DND-41 (cell line): ENCODE measurements around the gene GPR137B.
"Not testable (repeated sequence)": the region's sequence is repeated elsewhere in the genome, so short reads cannot be mapped to it uniquely, and the experiment has no call there.

Experiments used
- ATAC-seq: fragments of 200-7000 bp; cut with Tn5 transposase; 3 replicates; pipeline ENCODE4 v1.9.1; 2021; ENCODE audit warnings: low read depth; ENCODE audit not compliant: insufficient read depth
- DNase-seq: peaks from one replicate; pipeline ENCODE4 v3.0.0-alpha.2; 2020
- H2AFZ ChIP-seq: 2 replicates; pipeline ENCODE4 v1.6.0; 2012; ENCODE audit warnings: low read depth, low read length
- H3K27ac ChIP-seq: 2 replicates; pipeline ENCODE4 v1.5.1; 2012; ENCODE audit warnings: low read length, inconsistent platforms
- H3K27me3 ChIP-seq: fragments of 200-600 bp; sonication (generic); 2 replicates; pipeline ENCODE4 v1.6.0; 2012; ENCODE audit warnings: low read length, mild to moderate bottlenecking, inconsistent platforms; ENCODE audit not compliant: insufficient read depth, poor library complexity
- H3K36me3 ChIP-seq: 2 replicates; pipeline ENCODE4 v1.5.1; 2012; ENCODE audit warnings: low read length, inconsistent platforms; ENCODE audit not compliant: insufficient read depth
- H3K4me1 ChIP-seq: 2 replicates; pipeline ENCODE4 v1.5.1; 2012; ENCODE audit warnings: mild to moderate bottlenecking, low read length; ENCODE audit not compliant: insufficient read depth
- H3K4me2 ChIP-seq: 2 replicates; pipeline ENCODE4 v1.6.0; 2012; ENCODE audit warnings: mild to moderate bottlenecking, moderate library complexity, low read length, inconsistent platforms; ENCODE audit not compliant: insufficient read depth
- H3K4me3 ChIP-seq, 2 experiments: fragments of 200-600 bp in 1 of 2; shearing (Covaris generic) in 1 of 2; 2 replicates each; pipeline ENCODE4 v1.5.1; 2012 to 2016; ENCODE audit warnings: inconsistent platforms in 2 of 2, low read length in 2 of 2, mild to moderate bottlenecking in 2 of 2, low read depth in 1 of 2, moderate library complexity in 1 of 2
- H3K79me2 ChIP-seq: 2 replicates; pipeline ENCODE4 v1.6.0; 2012; ENCODE audit warnings: low read length, inconsistent platforms; ENCODE audit not compliant: insufficient read depth
- H3K9ac ChIP-seq: 2 replicates; pipeline ENCODE4 v1.6.0; 2012; ENCODE audit warnings: low read depth, mild to moderate bottlenecking, inconsistent platforms, low read length, moderate library complexity
- H3K9me3 ChIP-seq: 2 replicates; pipeline ENCODE4 v1.5.1; 2012; ENCODE audit warnings: low read length, moderate library complexity, mild to moderate bottlenecking, inconsistent platforms; ENCODE audit not compliant: insufficient read depth, severe bottlenecking
- H4K20me1 ChIP-seq: 2 replicates; pipeline ENCODE4 v1.6.0; 2012; ENCODE audit warnings: low read length; ENCODE audit not compliant: insufficient read depth
- EZH2 ChIP-seq: IDR thresholded peaks from 3 replicates; pipeline ENCODE4 v1.6.1; 2012; ENCODE audit warnings: borderline replicate concordance, low read depth, mild to moderate bottlenecking, moderate library complexity, low read length, inconsistent platforms; ENCODE audit not compliant: severe bottlenecking
- TF ChIP-seq, protein P1 (sequence below): IDR thresholded peaks from 2 replicates; pipeline ENCODE4 v1.5.1; 2012; ENCODE audit warnings: borderline replicate concordance, low read length, moderate library complexity, mild to moderate bottlenecking; ENCODE audit not compliant: poor library complexity, severe bottlenecking; ENCODE audit errors: extremely low read depth

Gene GPR137B

DNA sequence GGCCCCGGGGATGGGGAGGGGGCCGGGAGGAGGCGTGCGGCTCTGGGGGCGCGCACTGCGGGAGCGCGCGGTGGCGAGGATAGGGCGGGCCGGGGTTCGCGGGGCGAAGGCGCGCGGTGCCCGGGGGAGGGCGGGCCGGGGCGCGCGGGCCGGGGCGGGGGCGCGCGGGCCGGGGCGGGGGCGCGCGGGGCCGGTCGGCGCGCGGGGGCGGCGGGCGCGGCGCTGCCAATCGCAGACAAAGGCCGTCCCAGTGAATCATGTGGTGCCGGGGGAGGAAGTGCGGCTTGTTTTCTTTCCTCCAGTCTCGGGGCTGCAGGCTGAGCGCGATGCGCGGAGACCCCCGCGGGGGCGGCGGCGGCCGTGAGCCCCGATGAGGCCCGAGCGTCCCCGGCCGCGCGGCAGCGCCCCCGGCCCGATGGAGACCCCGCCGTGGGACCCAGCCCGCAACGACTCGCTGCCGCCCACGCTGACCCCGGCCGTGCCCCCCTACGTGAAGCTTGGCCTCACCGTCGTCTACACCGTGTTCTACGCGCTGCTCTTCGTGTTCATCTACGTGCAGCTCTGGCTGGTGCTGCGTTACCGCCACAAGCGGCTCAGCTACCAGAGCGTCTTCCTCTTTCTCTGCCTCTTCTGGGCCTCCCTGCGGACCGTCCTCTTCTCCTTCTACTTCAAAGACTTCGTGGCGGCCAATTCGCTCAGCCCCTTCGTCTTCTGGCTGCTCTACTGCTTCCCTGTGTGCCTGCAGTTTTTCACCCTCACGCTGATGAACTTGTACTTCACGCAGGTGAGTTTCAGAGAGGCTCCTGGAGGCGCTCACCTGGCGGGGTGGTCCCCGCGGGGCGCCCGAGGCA, at the start of gene GPR137B:
TSS of gene GPR137B (plus strand) at position 287 of the 851 bp plus-strand sequence. CDS start at position 371, 84 bp downstream.
- Histone ChIP-seq H3K4me2 (peak within 1 kb of the TSS; percentile 97), H3K4me1 (peaks cover 31% of the 10 kb centered on the region), H3K9ac (peak within 1 kb of the TSS; percentile 80), H3K36me3 (no peaks in the 10 kb centered on the region; the same call in 1 of the 2 replicates), H3K4me3 (peak within 1 kb of the TSS; percentile 85 to 96), H3K27me3 (peaks cover 26% of the 10 kb centered on the region), H3K79me2 (peaks cover 42% of the 10 kb centered on the region), H3K9me3 (no peaks in the 10 kb centered on the region), H2AFZ (peak within 1 kb of the TSS; percentile 88), H3K27ac (peak within 1 kb of the TSS; percentile 75), H4K20me1 (peaks cover 23% of the 10 kb centered on the region)
- no peak for TF ChIP-seq EZH2
- TF ChIP-seq, protein P1, sequence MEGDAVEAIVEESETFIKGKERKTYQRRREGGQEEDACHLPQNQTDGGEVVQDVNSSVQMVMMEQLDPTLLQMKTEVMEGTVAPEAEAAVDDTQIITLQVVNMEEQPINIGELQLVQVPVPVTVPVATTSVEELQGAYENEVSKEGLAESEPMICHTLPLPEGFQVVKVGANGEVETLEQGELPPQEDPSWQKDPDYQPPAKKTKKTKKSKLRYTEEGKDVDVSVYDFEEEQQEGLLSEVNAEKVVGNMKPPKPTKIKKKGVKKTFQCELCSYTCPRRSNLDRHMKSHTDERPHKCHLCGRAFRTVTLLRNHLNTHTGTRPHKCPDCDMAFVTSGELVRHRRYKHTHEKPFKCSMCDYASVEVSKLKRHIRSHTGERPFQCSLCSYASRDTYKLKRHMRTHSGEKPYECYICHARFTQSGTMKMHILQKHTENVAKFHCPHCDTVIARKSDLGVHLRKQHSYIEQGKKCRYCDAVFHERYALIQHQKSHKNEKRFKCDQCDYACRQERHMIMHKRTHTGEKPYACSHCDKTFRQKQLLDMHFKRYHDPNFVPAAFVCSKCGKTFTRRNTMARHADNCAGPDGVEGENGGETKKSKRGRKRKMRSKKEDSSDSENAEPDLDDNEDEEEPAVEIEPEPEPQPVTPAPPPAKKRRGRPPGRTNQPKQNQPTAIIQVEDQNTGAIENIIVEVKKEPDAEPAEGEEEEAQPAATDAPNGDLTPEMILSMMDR: no peak
- peak; percentile 80 for DNase-seq
- ATAC-seq: peak; percentile 83

DNA sequence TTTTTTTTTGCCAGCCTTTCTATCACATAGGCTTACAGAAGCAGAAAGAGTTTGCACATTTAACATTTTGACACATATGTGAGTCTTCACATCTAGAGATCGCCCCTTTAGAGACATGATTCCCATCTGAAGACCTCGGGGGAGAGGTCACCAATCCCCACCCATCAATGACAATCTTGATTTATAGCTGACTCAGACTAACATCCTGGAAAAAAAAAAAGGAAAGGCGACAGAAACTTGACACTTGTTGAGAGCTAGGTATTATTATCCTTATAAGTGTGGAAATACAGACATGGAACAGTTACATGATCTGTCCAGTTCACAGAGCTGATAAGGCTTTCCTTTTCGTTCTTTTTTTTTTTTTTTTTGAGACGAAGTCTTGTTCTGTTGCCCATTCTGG, 49.4 kb upstream of the GPR137B start:
- no peaks in the 10 kb centered on the region for H3K4me1 ChIP-seq
- DNase-seq (no peak), ATAC-seq (no peak)
- no peaks in the 10 kb centered on the region for H3K27me3 ChIP-seq
- H4K20me1 ChIP-seq: no peaks in the 10 kb centered on the region
- H3K36me3 ChIP-seq: no peaks in the 10 kb centered on the region
- H3K27ac ChIP-seq: no peak overlapping the region
- no peak overlapping the region for H3K9ac ChIP-seq
- no peaks in the 10 kb centered on the region for H3K79me2 ChIP-seq
- H3K4me3 ChIP-seq: no peak overlapping the region
- H3K4me2 ChIP-seq: no peak overlapping the region
- no peak overlapping the region for H2AFZ ChIP-seq
- H3K9me3 ChIP-seq: peaks cover 8% of the 10 kb centered on the region
- TF ChIP-seq EZH2: no peak
- TF ChIP-seq, protein P1: no peak

GRCh38 chr1:236095705-236096520, 46.4 kb upstream of the GPR137B start:
- Histone ChIP-seq H3K27me3 (peaks cover 2% of the 10 kb centered on the region), H3K79me2 (no peaks in the 10 kb centered on the region), H3K4me1 (no peaks in the 10 kb centered on the region), H3K4me2 (no peak overlapping the region), H3K9me3 (peaks cover 8% of the 10 kb centered on the region), H2AFZ (no peak overlapping the region), H4K20me1 (no peaks in the 10 kb centered on the region), H3K27ac (no peak overlapping the region), H3K36me3 (no peaks in the 10 kb centered on the region), H3K4me3 (no peak overlapping the region), H3K9ac (no peak overlapping the region)
- ATAC-seq: no peak
- no peak for DNase-seq
- TF ChIP-seq, protein P1: no peak
- TF ChIP-seq EZH2: no peak

GRCh38 chr1:236096660-236097482, 45.5 kb upstream of the GPR137B start:
- not testable (repeated sequence) for H3K4me3 ChIP-seq, H2AFZ ChIP-seq, H3K4me2 ChIP-seq, H3K79me2 ChIP-seq, H3K27ac ChIP-seq, H3K4me1 ChIP-seq, H4K20me1 ChIP-seq, H3K9ac ChIP-seq, H3K9me3 ChIP-seq, ATAC-seq, H3K27me3 ChIP-seq, H3K36me3 ChIP-seq
- peak; percentile 45 for DNase-seq
